ENCODE measurements around the gene C8G.

C8G gene

GRCh38 chr9:136942112-136942880 is 2.7 kb upstream of the C8G start:
- no peak for DNase-seq

GRCh38 chr9:136942881-136943230 is 2.2 kb upstream of the C8G start:
- no peak for DNase-seq

- DNase-seq: peak in 1 of 2 experiments; percentile 46
These were observed 1.5 kb upstream of the C8G start for GRCh38 chr9:136943291-136944211.

- DNase-seq: no peak
These were observed 878 bp upstream of the C8G start for GRCh38 chr9:136944212-136944518.

GRCh38 chr9:136945333-136946227 is 537 bp downstream of the C8G start:
- DNase-seq: peak in 1 of 2 experiments; percentile 33

GRCh38 chr9:136946228-136947027 is 1.4 kb downstream of the C8G start:
- DNase-seq: no peak

GRCh38 chr9:136947028-136947891 is 2.2 kb downstream of the C8G start:
- DNase-seq: no peak

- DNase-seq: peak in 1 of 2 experiments; percentile 48
These were observed 3.0 kb downstream of the C8G start for GRCh38 chr9:136947955-136948510.

GRCh38 chr9:136949239-136949816 is 4.3 kb downstream of the C8G start:
- no peak for DNase-seq

- peak; percentile 94 to 96 for DNase-seq
These were observed 5.0 kb downstream of the C8G start for GRCh38 chr9:136949817-136950655.

GRCh38 chr9:136950656-136951276 is 5.7 kb downstream of the C8G start:
- DNase-seq: no peak

- no peak for DNase-seq
These were observed 6.7 kb downstream of the C8G start, which contains the start of gene LCN12 for GRCh38 chr9:136951541-136952320. Gene LCN12 (plus strand): TSS chr9:136952273. CDS start chr9:136952328, 55 bp downstream.

- no peak for DNase-seq
These were observed 7.3 kb downstream of the C8G start for GRCh38 chr9:136952321-136952850.

GRCh38 chr9:136952876-136953770 is 8.1 kb downstream of the C8G start:
- DNase-seq: no peak

- DNase-seq: no peak
These were observed 8.8 kb downstream of the C8G start for GRCh38 chr9:136953771-136954269.

- DNase-seq: no peak
These were observed 9.4 kb downstream of the C8G start for GRCh38 chr9:136954270-136955083.

Measured in NCI-H524 (cell line).